Erythroblast (primary cell): ENCODE results near the gene PSMF1.

Experiments
- GATA1 ChIP-seq: IDR thresholded peaks from 2 replicates; pipeline ENCODE4 v1.6.1; 2011; ENCODE audit warnings: low read depth, mild to moderate bottlenecking, control low read depth, low read length, moderate library complexity
- POLR2A ChIP-seq: IDR thresholded peaks from 2 replicates; pipeline ENCODE4 v1.6.1; 2011; ENCODE audit warnings: mild to moderate bottlenecking, low read length

DNA sequence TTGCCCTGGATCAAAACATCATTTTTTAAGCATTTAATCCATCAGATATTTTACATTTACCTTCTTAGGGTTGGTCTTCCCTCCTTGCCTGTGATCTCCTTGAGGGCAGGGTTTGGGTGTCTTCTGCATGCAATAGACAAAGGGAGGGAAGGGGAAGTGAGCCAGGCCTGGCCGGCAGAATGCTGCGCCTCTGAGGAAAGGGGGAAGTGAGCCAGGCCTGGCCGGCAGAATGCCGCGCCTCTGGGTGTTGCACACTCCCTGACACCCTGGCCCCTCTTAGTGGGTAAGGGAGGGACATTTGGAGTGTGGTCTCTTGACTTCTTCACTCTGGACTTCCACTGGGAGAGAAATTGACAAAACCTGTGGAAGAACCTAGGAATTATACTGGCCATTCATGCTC lies 12.4 kb downstream of the PSMF1 start:
- TF ChIP-seq GATA1 (no peak), POLR2A (no peak)
